Heart left ventricle (tissue), 16 donors: ENCODE results near the gene REPS2. TPM values are rescaled to one million over a fixed set of nuclear protein-coding genes. Genes with fewer than 3 reads are reported as not detected.

ENCODE experiments used
- ATAC-seq, 4 donors: fragments of 200-7000 bp; cut with Tn5 transposase; one replicate each; pipeline ENCODE4 v1.9.1; 2020 to 2022; ENCODE audit warnings: moderate library complexity in 4 of 4, mild to moderate bottlenecking in 3 of 4, moderate number of reproducible peaks in 1 of 4
- DNase-seq, 5 donors: peaks; one replicate each; pipeline ENCODE4 v3.0.0-alpha.2; 2020
- H3K27ac ChIP-seq, 12 donors: fragments of 200-600 bp; sonication (generic) in 4 of 12; one replicate each; pipeline versions ENCODE4 v1.5.0 to v1.8.0; 2016 to 2022; ENCODE audit warnings: mild to moderate bottlenecking in 2 of 12
- H3K27me3 ChIP-seq, 9 donors: fragments of 200-600 bp; sonication (generic) in 2 of 9; one replicate each; pipeline versions ENCODE4 v1.5.1 to v1.8.0; 2016 to 2022; ENCODE audit warnings: mild to moderate bottlenecking in 3 of 9
- H3K36me3 ChIP-seq, 9 donors: fragments of 200-600 bp; sonication (generic) in 2 of 9; one replicate each; pipeline versions ENCODE4 v1.5.0 to v1.8.0; 2018 to 2022; ENCODE audit warnings: mild to moderate bottlenecking in 2 of 9
- H3K4me1 ChIP-seq, 12 donors: fragments of 200-600 bp; sonication (generic) in 4 of 12; one replicate each; pipeline versions ENCODE4 v1.5.0 to v1.8.0; 2016 to 2022; ENCODE audit warnings: mild to moderate bottlenecking in 3 of 12
- H3K4me3 ChIP-seq, 12 donors: fragments of 200-600 bp; sonication (generic) in 4 of 12; one replicate each; pipeline versions ENCODE4 v1.5.0 to v1.8.0; 2017 to 2022; ENCODE audit warnings: mild to moderate bottlenecking in 9 of 12, moderate library complexity in 4 of 12
- H3K9me3 ChIP-seq, 12 donors: fragments of 200-600 bp; sonication (generic) in 4 of 12; one replicate each; pipeline versions ENCODE4 v1.5.0 to v1.8.0; 2016 to 2022; ENCODE audit warnings: mild to moderate bottlenecking in 1 of 12
- POLR2A ChIP-seq, 2 donors: fragments of 450-650 bp; IDR thresholded peaks; one replicate each; pipeline ENCODE4 v1.6.1; 2017; ENCODE audit warnings: antibody characterized with exemption in 2 of 2, mild to moderate bottlenecking in 2 of 2, moderate library complexity in 2 of 2
- WGBS, 4 donors: extraction: QIAGEN DNeasy Blood & Tissue Kit in 2 of 4; methylation state at CpG; one replicate each; pipeline versions ENCODE4 v1.1.5 to v1.1.7; 2013 to 2018; 5-methylcytosine and 5-hydroxymethylcytosine counted together
- intact Hi-C, 10 donors: fragments of 100-400 bp; cut with DNase I; formaldehyde crosslinking; loops; one replicate each; pipeline versions ENCODE4 v1.11.1 to v1.14.2; 2022
- polyA plus RNA-seq, 2 donors: library from polyadenylated mRNA; stranded (reverse); fragments of 200-250 nt; gene quantifications; one replicate each; pipeline ENCODE4 v1.2.3, GENCODE V29; 2013
- total RNA-seq, 9 donors: library from RNA; depleted of rRNA in 2 of 9; stranded (reverse); fragments of >200 nt in 2 of 9; fragmentation: NEBNext Ultra II Directional in 3 of 9; extraction: Animal tissue kit (Norgen Biotek cat#: 25700) in 3 of 9; gene quantifications; one replicate each; pipeline versions ENCODE4 v1.1.0 to v1.2.4, GENCODE V29; 2016 to 2023
- TF ChIP-seq, protein P1 (sequence below), 12 donors: fragments of 200-600 bp; sonication (generic) in 4 of 12; IDR thresholded peaks; one replicate each; pipeline versions ENCODE4 v1.5.0 to v1.8.0; 2018 to 2022; ENCODE audit warnings: antibody characterized with exemption in 12 of 12, mild to moderate bottlenecking in 5 of 12
- donor health status: ischemic (EF 13 %, LVEDD 7.1; RV severe dilation, severe dysfunction).
- donor health status: healthy with polysubstance abuse.
- donor health status: DM: no; HTN: yes; CAD: no.
- donor health status: DM: no; HTN: no; CAD: no.
- donor health status: ischemic (EF 25% LVEDD 6.9; RV normal size, moderate dysfunction).
- donor health status: ischemic (EF 25% LVEDD 5.7; RV mildly dilated, moderate dysfunction).
- donor health status: healthy.
- donor health status: DM: yes; HTN: yes; CAD: no.
- donor health status: ischemic (EF 35%, LVEDD 5.7; RV mildly dilated, moderate dysfunction).
- donor health status: nonischemic (EF 11% LVEDD 7.7; RV severe dilation, severe dysfunction).
- donor health status: DM: yes; HTN: yes; CAD: no.
- donor health status: PGD.
- donor health status: ischemic (EF 29% LVEDD 5.4; RV normal size, mild dysfunction).
- donor health status: nonischemic (EF 23%, LVEDD 6.1; RV moderate dilation, normal function).

REPS2 gene
- total and polyA plus RNA-seq, 11 donors = 0.89 to 11.9 (median 6.5) TPM

DNA sequence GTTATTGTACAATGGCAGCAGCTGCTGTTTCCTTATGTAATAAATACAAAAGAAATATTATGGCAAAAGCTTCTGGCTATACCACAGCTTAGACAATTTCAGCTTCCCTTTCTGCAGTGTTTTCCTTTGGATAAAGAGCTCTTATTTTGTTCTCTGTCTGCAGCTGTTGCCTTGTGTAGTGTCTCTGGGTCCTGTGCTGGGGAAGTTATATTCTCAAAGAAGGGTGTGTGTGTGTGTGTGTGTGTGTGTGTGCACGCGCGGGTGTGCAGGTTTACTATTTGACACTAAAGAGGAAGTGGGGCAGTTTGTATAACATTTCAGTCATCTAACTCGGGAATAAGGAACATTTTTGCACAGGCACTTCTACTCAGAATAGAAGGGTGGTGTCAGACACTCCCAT is 83.6 kb downstream of the REPS2 start:
- TF ChIP-seq POLR2A (IDR thresholded peaks at IDR 0.05) = no peak
- TF ChIP-seq, protein P1, sequence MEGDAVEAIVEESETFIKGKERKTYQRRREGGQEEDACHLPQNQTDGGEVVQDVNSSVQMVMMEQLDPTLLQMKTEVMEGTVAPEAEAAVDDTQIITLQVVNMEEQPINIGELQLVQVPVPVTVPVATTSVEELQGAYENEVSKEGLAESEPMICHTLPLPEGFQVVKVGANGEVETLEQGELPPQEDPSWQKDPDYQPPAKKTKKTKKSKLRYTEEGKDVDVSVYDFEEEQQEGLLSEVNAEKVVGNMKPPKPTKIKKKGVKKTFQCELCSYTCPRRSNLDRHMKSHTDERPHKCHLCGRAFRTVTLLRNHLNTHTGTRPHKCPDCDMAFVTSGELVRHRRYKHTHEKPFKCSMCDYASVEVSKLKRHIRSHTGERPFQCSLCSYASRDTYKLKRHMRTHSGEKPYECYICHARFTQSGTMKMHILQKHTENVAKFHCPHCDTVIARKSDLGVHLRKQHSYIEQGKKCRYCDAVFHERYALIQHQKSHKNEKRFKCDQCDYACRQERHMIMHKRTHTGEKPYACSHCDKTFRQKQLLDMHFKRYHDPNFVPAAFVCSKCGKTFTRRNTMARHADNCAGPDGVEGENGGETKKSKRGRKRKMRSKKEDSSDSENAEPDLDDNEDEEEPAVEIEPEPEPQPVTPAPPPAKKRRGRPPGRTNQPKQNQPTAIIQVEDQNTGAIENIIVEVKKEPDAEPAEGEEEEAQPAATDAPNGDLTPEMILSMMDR (IDR thresholded peaks at IDR 0.05) = no peak
- Histone ChIP-seq H3K27me3 (peaks cover 0 to 22% (median 0%) of the 10 kb centered on the region in 9 donors), H3K27ac (no peak overlapping the region), H3K4me3 (no peak overlapping the region), H3K9me3 (no peaks in the 10 kb centered on the region), H3K36me3 (no peaks in the 10 kb centered on the region), H3K4me1 (no peaks in the 10 kb centered on the region)
- peak in 1 of 5 donors; percentile 27 for DNase-seq
- intact Hi-C loops = no loop called here
- WGBS, 4 donors = 53 to 78% (median 57%) methylated on average over 4 of the region's 4 CpGs
- peak in 1 of 4 donors; percentile 36 for ATAC-seq

DNA sequence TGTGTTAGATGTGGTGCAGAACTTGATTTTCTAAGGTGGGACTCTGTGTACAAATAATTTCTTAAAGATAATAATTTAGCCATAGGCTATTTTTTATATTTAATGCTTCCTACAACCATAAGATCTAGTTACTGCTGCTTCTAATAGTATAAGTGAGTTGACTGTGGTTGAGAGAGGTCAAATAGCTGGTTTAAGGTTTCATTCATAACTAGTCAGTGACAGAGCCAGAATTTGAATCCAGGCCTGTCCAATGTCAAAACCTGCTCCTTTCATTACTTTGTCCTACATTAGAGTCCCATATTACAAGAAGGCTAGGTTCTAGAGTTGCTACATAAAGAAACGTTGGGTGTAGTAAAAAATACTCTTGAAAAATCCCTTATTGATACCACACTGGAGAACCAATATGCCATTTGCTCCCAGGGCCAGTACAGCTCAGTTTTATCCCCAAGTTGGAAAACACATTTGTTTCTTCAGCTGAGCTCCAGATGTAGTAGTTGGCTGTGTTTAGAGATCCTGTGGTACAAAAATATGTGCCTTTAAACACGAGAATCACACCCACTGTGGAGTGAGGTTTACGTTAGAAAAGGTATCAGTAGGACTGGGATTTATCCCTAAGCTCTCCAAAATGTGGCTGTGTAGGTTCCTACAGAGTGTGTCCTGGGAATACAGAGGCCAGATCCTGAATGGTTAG is 84.3 kb downstream of the REPS2 start:
- peaks cover 0 to 16% (median 0%) of the 10 kb centered on the region in 9 donors for H3K27me3 ChIP-seq
- ATAC-seq (no peak), DNase-seq (no peak)
- no peaks in the 10 kb centered on the region for H3K4me1 ChIP-seq
- H3K27ac ChIP-seq = no peak overlapping the region
- H3K36me3 ChIP-seq = no peaks in the 10 kb centered on the region
- TF ChIP-seq POLR2A (IDR thresholded peaks at IDR 0.05) = no peak
- TF ChIP-seq, protein P1 (IDR thresholded peaks at IDR 0.05) = no peak
- no peak overlapping the region for H3K4me3 ChIP-seq
- intact Hi-C loops = no loop called here
- no peaks in the 10 kb centered on the region for H3K9me3 ChIP-seq
- 53 to 88% (median 72%) methylated on average over 3 of the region's 3 CpGs for WGBS, 4 donors

DNA sequence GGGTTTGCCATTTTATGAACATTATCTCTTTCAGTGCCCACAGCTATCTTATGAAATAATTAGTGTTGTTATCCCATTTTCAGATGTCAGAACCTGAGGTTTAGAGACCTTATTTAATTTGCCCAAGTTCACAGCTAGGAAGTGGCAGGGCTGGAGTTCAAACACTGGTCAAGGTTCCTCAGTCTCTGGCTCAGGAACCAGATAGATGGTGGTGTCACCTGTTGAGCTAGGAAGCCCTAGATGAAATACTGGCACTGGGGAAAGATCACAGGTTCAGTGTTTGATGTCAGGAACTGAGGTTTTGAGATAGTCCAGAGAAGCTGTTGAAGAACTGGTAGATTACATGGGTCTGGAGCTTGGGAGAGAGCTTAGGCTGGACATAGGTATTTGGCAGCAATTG is 85.4 kb downstream of the REPS2 start:
- Histone ChIP-seq H3K36me3 (no peaks in the 10 kb centered on the region), H3K9me3 (no peaks in the 10 kb centered on the region), H3K27ac (peak overlapping the region in 1 of 12 donors; percentile 19), H3K4me3 (no peak overlapping the region), H3K27me3 (peaks cover 0 to 24% (median 0%) of the 10 kb centered on the region in 9 donors), H3K4me1 (no peaks in the 10 kb centered on the region)
- intact Hi-C loops = no loop called here
- TF ChIP-seq, protein P1 (IDR thresholded peaks at IDR 0.05) = no peak
- no peak for TF ChIP-seq POLR2A (IDR thresholded peaks at IDR 0.05)
- DNase-seq = no peak
- ATAC-seq = no peak

DNA sequence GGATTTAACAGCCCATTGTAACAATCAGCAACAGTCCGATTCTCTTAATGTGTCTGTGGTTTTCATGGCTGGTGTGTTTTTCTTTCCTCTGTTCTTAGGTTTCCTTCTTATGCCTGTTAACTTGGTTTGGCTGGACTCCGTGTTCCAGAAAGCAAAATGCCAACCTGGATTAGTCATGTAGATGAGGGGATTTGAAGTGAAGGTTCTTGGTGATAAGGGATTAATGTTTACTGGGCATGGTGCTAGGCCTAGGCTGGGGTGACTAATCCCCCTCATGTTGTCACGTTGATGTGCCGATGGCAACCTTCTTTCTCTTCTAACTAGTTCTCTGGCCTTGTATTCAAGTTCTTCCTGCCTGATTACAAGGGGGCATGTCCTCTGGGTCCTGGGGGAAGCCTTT is 85.9 kb downstream of the REPS2 start:
- TF ChIP-seq, protein P1 (IDR thresholded peaks at IDR 0.05) = no peak
- TF ChIP-seq POLR2A (IDR thresholded peaks at IDR 0.05) = no peak

More for the DNA sequence above, 85.9 kb downstream of the REPS2 start:
- no peak for DNase-seq
- Histone ChIP-seq H3K27me3 (peaks cover 0 to 25% (median 0%) of the 10 kb centered on the region in 9 donors), H3K9me3 (no peaks in the 10 kb centered on the region), H3K4me3 (no peak overlapping the region), H3K27ac (peak overlapping the region in 1 of 12 donors; percentile 19), H3K4me1 (no peaks in the 10 kb centered on the region), H3K36me3 (no peaks in the 10 kb centered on the region)
- intact Hi-C loops = no loop called here
- peak in 2 of 4 donors; percentile 38 to 58 for ATAC-seq
- 71 to 80% (median 76%) methylated on average over 4 of the region's 4 CpGs for WGBS, 4 donors
